ENCODE data around the gene GLYR1.

Gene GLYR1

DNA sequence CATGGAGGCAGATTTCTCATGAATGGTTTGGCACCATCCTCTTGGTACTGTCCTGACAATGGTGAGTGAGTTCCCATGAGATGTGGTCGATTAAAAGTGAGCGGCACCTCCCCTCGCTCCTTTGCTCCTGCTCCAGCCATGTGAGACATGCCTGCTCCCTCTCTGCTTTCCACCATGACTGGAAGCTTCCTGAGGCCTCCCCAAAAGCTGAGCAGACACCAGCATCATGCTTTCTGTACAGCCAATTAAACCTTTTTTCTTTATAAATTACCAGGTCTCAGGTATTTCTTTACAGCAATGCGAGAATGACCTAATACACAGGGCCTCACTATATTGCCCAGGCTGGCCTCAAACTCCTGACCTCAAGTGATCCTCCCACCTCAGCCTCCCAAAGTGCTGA is 92.2 kb downstream of the GLYR1 start:
- DNase-seq, result no peak

DNA sequence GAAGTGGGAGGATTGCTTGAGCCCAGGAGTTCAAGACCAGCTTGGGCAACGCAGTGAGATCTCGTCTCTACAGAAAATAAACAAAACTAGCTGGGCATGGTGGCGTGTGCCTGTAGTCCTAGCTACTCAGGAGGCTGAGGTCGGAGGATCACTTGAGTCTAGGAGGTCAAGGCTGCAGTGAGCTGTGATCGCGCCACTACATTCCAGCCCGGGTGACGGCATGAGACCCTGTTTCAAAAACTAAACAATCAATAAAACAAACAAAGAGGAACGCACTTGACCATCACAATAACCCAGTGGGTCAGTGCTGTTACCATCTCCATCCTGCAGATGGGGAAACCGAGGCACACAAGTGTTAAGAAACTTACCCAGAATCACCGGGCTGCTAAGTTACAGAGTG is 93.9 kb downstream of the GLYR1 start:
- no peak for DNase-seq
